GM12865 (cell line): ENCODE data around the gene EIF4H.

Experiments used
- DNase-seq: peaks from one replicate; pipeline ENCODE4 v3.0.0; 2010; ENCODE audit warnings: low read depth
- H3K4me3 ChIP-seq: 2 replicates; pipeline ENCODE4 v1.5.1; 2011; ENCODE audit warnings: mild to moderate bottlenecking, low read depth, low read length, control low read depth
- CTCF ChIP-seq: IDR thresholded peaks from 2 replicates; pipeline ENCODE4 v1.5.1; 2011; ENCODE audit warnings: low read length, control low read depth, low read depth, inconsistent platforms; ENCODE audit not compliant: insufficient read depth; ENCODE audit errors: missing control alignments

The EIF4H gene

DNA sequence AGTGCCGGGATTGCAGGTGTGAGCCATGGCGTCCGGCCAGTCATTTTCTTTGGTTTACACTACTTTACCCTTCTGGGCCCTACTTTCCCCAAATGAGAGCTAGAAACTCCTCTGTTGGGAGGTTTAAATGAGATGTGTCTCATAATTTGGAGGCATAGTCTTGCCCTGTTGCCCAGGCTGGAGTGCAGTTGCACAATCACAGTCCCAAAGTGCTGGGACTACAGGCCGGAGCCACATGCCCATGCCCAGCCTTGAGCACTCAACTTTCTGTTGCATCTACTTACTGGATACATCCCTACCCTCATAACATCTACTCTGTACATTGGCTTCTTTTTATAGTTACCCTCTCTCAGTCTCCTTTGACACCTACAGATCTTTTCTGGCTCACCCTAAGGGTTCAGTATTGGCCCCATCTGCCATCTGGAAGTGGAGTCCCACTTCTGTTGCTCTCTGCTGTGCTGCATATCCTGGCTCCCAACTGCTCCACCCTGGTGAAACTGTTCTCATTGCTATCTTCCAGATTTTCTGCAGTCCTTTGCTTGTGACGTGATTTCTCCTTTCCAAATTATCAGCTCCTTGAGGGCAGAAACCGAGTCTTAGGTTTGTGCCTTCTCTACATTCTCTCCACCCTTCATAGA is 8.4 kb downstream of the EIF4H start:
- DNase-seq: no peak
- no peak for TF ChIP-seq CTCF
- no peak overlapping the region for H3K4me3 ChIP-seq

- DNase-seq: no peak
- TF ChIP-seq CTCF: no peak
- H3K4me3 ChIP-seq: no peak overlapping the region
Measured at GRCh38 chr7:74183142-74183541, 9.0 kb downstream of the EIF4H start.

GRCh38 chr7:74183653-74184450 is 9.7 kb downstream of the EIF4H start:
- peak; percentile 35 for DNase-seq
- H3K4me3 ChIP-seq: no peak overlapping the region
- TF ChIP-seq CTCF: peak; percentile 25

DNA sequence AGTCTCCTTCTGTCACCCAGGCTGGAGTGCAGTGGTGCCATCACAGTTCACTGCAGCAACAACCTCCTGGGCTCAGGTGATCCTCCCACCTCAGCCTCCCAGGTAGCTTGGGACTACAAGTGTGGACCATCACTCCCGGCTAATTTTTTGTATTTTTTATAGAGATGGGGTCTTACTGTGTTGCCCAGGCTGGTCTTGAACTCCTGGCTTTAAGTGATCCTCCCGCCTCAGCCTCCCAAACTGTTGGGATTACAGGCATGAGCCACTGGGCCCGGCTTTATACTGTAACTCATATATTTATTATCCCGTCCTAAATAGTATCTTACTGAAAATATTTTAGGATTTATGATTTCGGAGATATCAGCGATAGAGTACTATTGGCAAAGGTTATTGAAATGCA is 10.9 kb downstream of the EIF4H start:
- no peak for TF ChIP-seq CTCF
- DNase-seq: no peak
- no peak overlapping the region for H3K4me3 ChIP-seq

DNA sequence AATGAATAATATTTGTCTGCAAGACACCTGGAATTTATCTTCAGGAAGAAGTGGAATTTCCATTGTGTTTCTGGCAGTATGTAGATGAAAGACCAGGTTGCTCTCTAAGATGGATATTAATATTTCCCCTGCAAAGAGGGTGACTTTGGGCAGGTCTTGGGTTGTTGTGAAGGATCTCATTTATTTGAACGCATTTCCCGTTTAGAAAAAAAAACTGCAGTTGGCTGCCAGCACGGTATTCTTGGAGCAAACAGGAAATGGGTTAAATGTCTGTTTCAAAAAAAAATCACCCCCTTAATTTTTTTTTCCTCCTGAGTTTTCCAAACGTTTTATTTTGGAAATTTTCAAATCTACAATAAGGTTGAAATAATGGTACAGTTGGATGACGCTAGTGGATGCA is 11.5 kb downstream of the EIF4H start:
- H3K4me3 ChIP-seq: no peak overlapping the region
- no peak for TF ChIP-seq CTCF
- no peak for DNase-seq

DNA sequence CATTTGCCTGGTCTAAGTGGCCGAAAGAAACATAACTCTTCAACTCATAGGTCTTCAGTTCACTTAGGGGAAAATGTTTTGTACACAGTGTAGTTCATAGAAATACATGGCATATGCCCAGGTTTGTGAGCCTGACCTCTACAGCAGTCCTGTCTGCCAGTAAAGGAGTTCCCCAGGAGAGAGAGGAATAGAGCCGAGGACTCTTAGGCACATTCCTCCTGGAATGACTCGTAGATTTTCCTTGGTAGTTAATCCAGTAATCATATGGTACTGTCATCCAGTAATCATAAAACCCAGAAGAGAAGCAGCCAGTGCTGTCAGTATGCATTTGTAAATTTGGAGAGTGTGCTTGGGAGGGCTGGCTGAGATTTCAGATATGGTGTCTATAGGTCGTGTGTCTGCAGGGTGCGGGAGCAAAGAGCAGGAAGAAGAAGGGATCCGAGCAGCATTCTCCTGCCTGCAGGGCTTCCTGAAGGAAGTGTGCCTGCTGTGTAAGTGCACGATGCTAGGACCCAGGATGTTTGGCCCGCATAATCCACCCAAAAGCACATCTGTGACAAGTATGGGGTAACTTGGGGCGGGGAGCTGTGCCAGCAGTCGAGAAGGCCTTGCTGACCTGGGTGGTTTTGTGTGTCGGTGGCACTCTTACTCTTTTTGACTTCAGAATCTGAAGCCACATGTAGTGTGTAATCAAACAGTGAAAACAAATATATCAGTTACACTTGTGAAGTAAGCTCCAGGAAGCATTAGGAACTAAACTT is 13.9 kb downstream of the EIF4H start:
- no peak for TF ChIP-seq CTCF
- H3K4me3 ChIP-seq: no peak overlapping the region
- no peak for DNase-seq
